K562 (cell line): ENCODE results near the gene KCNK4. TPM values are rescaled to one million over a fixed set of nuclear protein-coding genes. Genes with fewer than 3 reads are reported as not detected.

Source experiments
- MYNN ChIP-seq, 2 experiments: sonication (generic); formaldehyde crosslinking in 1 of 2; IDR thresholded peaks; 2 replicates each; pipeline versions ENCODE4 v1.5.0 to v1.6.1; 2016 to 2020; ENCODE audit warnings: antibody characterized with exemption in 1 of 2, missing genetic modification reagents in 1 of 2
- ZBTB40 ChIP-seq, 2 experiments: fragments of 450-650 bp in 1 of 2; sonication (generic) in 1 of 2; formaldehyde crosslinking in 1 of 2; IDR thresholded peaks; 2 replicates each; pipeline versions ENCODE4 v1.7.1 to v1.9.0; 2016 to 2022; ENCODE audit warnings: inconsistent platforms in 1 of 2, mild to moderate bottlenecking in 1 of 2, missing genetic modification reagents in 1 of 2
- polyA plus RNA-seq, 8 experiments: library from polyadenylated mRNA; depleted of rRNA in 4 of 8; stranded (reverse) in 5 of 8; unstranded in 3 of 8; fragments of >200 nt; fragmentation: Nextera tagmentation in 2 of 8; fragmentation: Illumina TruSeq in 1 of 8; extraction: Ambion mirVana in 2 of 8; extraction: Trizol in 1 of 8; gene quantifications; 2 replicates each; pipeline versions ENCODE4 v1.2.1 to v1.2.3, GENCODE V29; 2011 to 2014; ENCODE audit warnings: inconsistent platforms in 1 of 8, missing spikeins in 1 of 8
- total RNA-seq, 7 experiments: library from RNA; depleted of rRNA in 6 of 7; stranded (reverse); fragments of >200 nt in 6 of 7; fragmentation: Illumina TruSeq in 2 of 7; extraction: Trizol in 2 of 7; gene quantifications; 2 replicates each; pipeline versions ENCODE4 v1.2.1 to v1.2.3, GENCODE V29; 2011 to 2021; ENCODE audit warnings: low replicate concordance in 1 of 7

The KCNK4 gene
- total and polyA plus RNA-seq, 9 of the 15 experiments (the other 6 are each of a cell fraction or from before 2014, with no cell fraction given) = not detected

DNA sequence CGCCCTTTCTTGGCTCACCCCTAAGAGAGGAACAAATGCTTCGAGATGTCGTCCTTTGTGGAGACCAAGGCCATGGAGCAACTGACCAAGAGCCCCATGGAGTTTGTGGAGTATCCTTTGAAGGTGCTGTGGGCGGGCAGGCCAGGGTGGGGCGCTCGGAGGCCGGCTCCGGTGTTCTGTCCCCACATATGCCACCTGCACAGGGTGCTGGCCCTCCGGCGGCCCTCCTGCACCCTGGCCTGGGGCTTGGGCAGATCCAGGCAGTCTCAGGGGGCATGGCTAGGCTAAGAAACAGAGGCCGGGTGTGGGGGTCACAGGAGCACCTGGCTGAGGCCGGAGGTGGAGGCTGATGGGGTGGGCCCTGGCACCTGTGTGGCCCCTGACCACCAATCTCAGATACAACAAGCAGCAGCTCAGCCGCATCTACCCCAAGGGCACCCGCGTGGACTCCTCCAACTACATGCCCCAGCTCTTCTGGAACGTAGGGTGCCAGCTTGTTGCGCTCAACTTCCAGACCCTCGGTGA lies 29.5 kb upstream of the KCNK4 start (continued):
- TF ChIP-seq ZBTB40 (IDR thresholded peaks at IDR 0.05) (no peak), ZBTB40 (CRISPR knock-in tag; IDR thresholded peaks at IDR 0.05) (no peak), MYNN (IDR thresholded peaks at IDR 0.05) (no peak), MYNN (CRISPR knock-in tag; IDR thresholded peaks at IDR 0.05) (no peak)
- TF ChIP-seq, all 486 proteins: peak for 0
